Erythroblast (primary cell): ENCODE results near the gene STK39.

Experiments
- GATA1 ChIP-seq: IDR thresholded peaks from 2 replicates; pipeline ENCODE4 v1.6.1; 2011; ENCODE audit warnings: low read depth, mild to moderate bottlenecking, control low read depth, low read length, moderate library complexity
- POLR2A ChIP-seq: IDR thresholded peaks from 2 replicates; pipeline ENCODE4 v1.6.1; 2011; ENCODE audit warnings: mild to moderate bottlenecking, low read length

GRCh38 chr2:167916756-167917155 is 330.6 kb downstream of the STK39 start:
- no peak for TF ChIP-seq POLR2A
- TF ChIP-seq GATA1 = no peak
